ENCODE measurements around the gene HOATZ. TPM values are rescaled to one million over a fixed set of nuclear protein-coding genes. Genes with fewer than 3 reads are reported as not detected.
A peak's percentile ranks its signal among the peaks of the same experiment; 100 is the strongest.

The HOATZ gene
- total RNA-seq, 1 donor from 2014 or later: not detected

- Mint-ChIP-seq H3K27me3 (peaks cover 66% of the 10 kb centered on the region), H3K36me3 (ENCODE audit: insufficient read depth) (no peaks in the 10 kb centered on the region), H3K4me3 (ENCODE audit: low read depth) (peak overlapping the region; percentile 67), H3K4me1 (ENCODE audit: low read depth) (peaks cover 6% of the 10 kb centered on the region), H3K27ac (peak overlapping the region; percentile 9), H3K9me3 (ENCODE audit: low read depth) (no peaks in the 10 kb centered on the region)
- DNase-seq (ENCODE audit: low spot score, unreplicated experiment): no peak
- no peak for TF ChIP-seq CTCF (IDR thresholded peaks at IDR 0.05; ENCODE audit: unreplicated experiment)
Observed at GRCh38 chr11:111541254-111542061, 26.9 kb downstream of the HOATZ start.

- no peaks in the 10 kb centered on the region for H3K36me3 Mint-ChIP-seq (ENCODE audit: insufficient read depth)
- H3K27ac Mint-ChIP-seq: no peak overlapping the region
- no peak overlapping the region for H3K4me3 Mint-ChIP-seq (ENCODE audit: low read depth)
- H3K9me3 Mint-ChIP-seq (ENCODE audit: low read depth): no peaks in the 10 kb centered on the region
- no peak for DNase-seq (ENCODE audit: low spot score, unreplicated experiment)
- H3K4me1 Mint-ChIP-seq (ENCODE audit: low read depth): peaks cover 6% of the 10 kb centered on the region
- H3K27me3 Mint-ChIP-seq: peaks cover 58% of the 10 kb centered on the region
- no peak for TF ChIP-seq CTCF (IDR thresholded peaks at IDR 0.05; ENCODE audit: unreplicated experiment)
Observed at GRCh38 chr11:111542606-111543275, 28.2 kb downstream of the HOATZ start.

- no peak for TF ChIP-seq CTCF (IDR thresholded peaks at IDR 0.05; ENCODE audit: unreplicated experiment)
- H3K4me1 Mint-ChIP-seq (ENCODE audit: low read depth): no peaks in the 10 kb centered on the region
- H3K4me3 Mint-ChIP-seq (ENCODE audit: low read depth): no peak overlapping the region
- no peaks in the 10 kb centered on the region for H3K36me3 Mint-ChIP-seq (ENCODE audit: insufficient read depth)
- H3K9me3 Mint-ChIP-seq (ENCODE audit: low read depth): no peaks in the 10 kb centered on the region
- H3K27ac Mint-ChIP-seq: no peak overlapping the region
- peaks cover 17% of the 10 kb centered on the region for H3K27me3 Mint-ChIP-seq
- DNase-seq (ENCODE audit: low spot score, unreplicated experiment): no peak
Observed at GRCh38 chr11:111548525-111548924, 33.9 kb downstream of the HOATZ start.

GRCh38 chr11:111549196-111549868, 34.8 kb downstream of the HOATZ start:
- Mint-ChIP-seq H3K9me3 (ENCODE audit: low read depth) (no peaks in the 10 kb centered on the region), H3K36me3 (ENCODE audit: insufficient read depth) (no peaks in the 10 kb centered on the region), H3K27me3 (peaks cover 11% of the 10 kb centered on the region), H3K4me1 (ENCODE audit: low read depth) (no peaks in the 10 kb centered on the region), H3K27ac (no peak overlapping the region), H3K4me3 (ENCODE audit: low read depth) (no peak overlapping the region)
- no peak for DNase-seq (ENCODE audit: low spot score, unreplicated experiment)
- TF ChIP-seq CTCF (IDR thresholded peaks at IDR 0.05; ENCODE audit: unreplicated experiment): no peak

- Mint-ChIP-seq H3K4me3 (ENCODE audit: low read depth) (no peak overlapping the region), H3K9me3 (ENCODE audit: low read depth) (no peaks in the 10 kb centered on the region), H3K27me3 (peaks cover 11% of the 10 kb centered on the region), H3K27ac (no peak overlapping the region), H3K4me1 (ENCODE audit: low read depth) (no peaks in the 10 kb centered on the region), H3K36me3 (ENCODE audit: insufficient read depth) (no peaks in the 10 kb centered on the region)
- no peak for TF ChIP-seq CTCF (IDR thresholded peaks at IDR 0.05; ENCODE audit: unreplicated experiment)
- no peak for DNase-seq (ENCODE audit: low spot score, unreplicated experiment)
Observed at GRCh38 chr11:111549869-111550203, 35.3 kb downstream of the HOATZ start.

Measured in progenitor cell of endocrine pancreas (in vitro differentiated cells).